HepG2 (cell line): ENCODE data around the gene RAD21L1. TPM values are rescaled to one million over a fixed set of nuclear protein-coding genes. Genes with fewer than 3 reads are reported as not detected.
A peak's percentile ranks its signal among the peaks of the same experiment; 100 is the strongest.

ENCODE experiments used
- ATF7-NPFF ChIP-seq: sonication (generic); formaldehyde crosslinking; IDR thresholded peaks from 2 replicates; pipeline ENCODE4 v1.8.1; 2023; ENCODE audit warnings: mild to moderate bottlenecking, low read depth, missing genetic modification reagents, moderate library complexity
- BRF2 ChIP-seq: sonication (generic); formaldehyde crosslinking; IDR thresholded peaks from 2 replicates; pipeline ENCODE4 v1.8.1; 2022; ENCODE audit warnings: mild to moderate bottlenecking, missing genetic modification reagents
- HMGXB3 ChIP-seq: sonication (generic); formaldehyde crosslinking; IDR thresholded peaks from 2 replicates; pipeline ENCODE4 v1.4.0; 2020; ENCODE audit warnings: missing genetic modification reagents, borderline replicate concordance
- ISL2 ChIP-seq: sonication (generic); formaldehyde crosslinking; IDR thresholded peaks from 2 replicates; pipeline ENCODE4 v1.5.0; 2020; ENCODE audit warnings: missing genetic modification reagents
- MNT ChIP-seq: fragments of 450-650 bp; IDR thresholded peaks from 2 replicates; pipeline ENCODE4 v1.6.1; 2016
- MXI1 ChIP-seq: IDR thresholded peaks from 3 replicates; pipeline ENCODE4 v1.6.1; 2012; ENCODE audit warnings: low read depth, low read length, inconsistent platforms, borderline replicate concordance
- PRPF4 ChIP-seq: fragments of 200-400 bp; formaldehyde crosslinking; IDR thresholded peaks from 2 replicates; pipeline ENCODE4 v1.6.1; 2016; ENCODE audit warnings: low read length, low read depth; ENCODE audit not compliant: poor library complexity, severe bottlenecking
- ZBED4 ChIP-seq: sonication (generic); formaldehyde crosslinking; IDR thresholded peaks from 2 replicates; pipeline ENCODE4 v1.4.0; 2020; ENCODE audit warnings: missing genetic modification reagents, borderline replicate concordance
- ZBTB8A ChIP-seq: sonication (generic); formaldehyde crosslinking; IDR thresholded peaks from 2 replicates; pipeline ENCODE4 v1.4.0; 2020; ENCODE audit warnings: mild to moderate bottlenecking, low read depth, missing genetic modification reagents, borderline replicate concordance
- ZFP36L2 ChIP-seq: sonication (generic); formaldehyde crosslinking; IDR thresholded peaks from 2 replicates; pipeline ENCODE4 v1.4.0; 2020; ENCODE audit warnings: missing genetic modification reagents
- ZGPAT ChIP-seq: IDR thresholded peaks from 2 replicates; pipeline ENCODE4 v1.6.1; 2016; ENCODE audit warnings: mild to moderate bottlenecking
- ZNF205 ChIP-seq: IDR thresholded peaks from 2 replicates; pipeline ENCODE4 v1.6.1; 2018; ENCODE audit warnings: missing biosample characterization, missing genetic modification reagents
- ZNF224 ChIP-seq: sonication (generic); formaldehyde crosslinking; IDR thresholded peaks from 2 replicates; pipeline ENCODE4 v1.5.0; 2020; ENCODE audit warnings: mild to moderate bottlenecking, missing genetic modification reagents
- ZNF441 ChIP-seq: sonication (generic); formaldehyde crosslinking; IDR thresholded peaks from 2 replicates; pipeline ENCODE4 v1.7.0; 2021; ENCODE audit warnings: missing genetic modification reagents, borderline replicate concordance
- ZNF550 ChIP-seq: sonication (generic); formaldehyde crosslinking; IDR thresholded peaks from 2 replicates; pipeline ENCODE4 v1.4.0; 2020; ENCODE audit warnings: mild to moderate bottlenecking, missing genetic modification reagents, borderline replicate concordance
- ZNF788 ChIP-seq: sonication (generic); formaldehyde crosslinking; IDR thresholded peaks from 2 replicates; pipeline ENCODE4 v1.5.0; 2020; ENCODE audit warnings: mild to moderate bottlenecking, missing genetic modification reagents, borderline replicate concordance
- ZNF850 ChIP-seq: sonication (generic); formaldehyde crosslinking; conservative IDR thresholded peaks from 2 replicates; pipeline ENCODE4 v1.9.0; 2021; ENCODE audit warnings: mild to moderate bottlenecking, missing genetic modification reagents
- polyA plus RNA-seq, 8 experiments: library from polyadenylated mRNA; depleted of rRNA in 3 of 8; stranded (reverse) in 7 of 8; unstranded in 1 of 8; fragments of >200 nt; fragmentation: Illumina TruSeq in 4 of 8; extraction: Trizol in 4 of 8; gene quantifications; 2 replicates each; pipeline versions ENCODE4 v1.2.1 to v1.2.3, GENCODE V29; 2011 to 2016; ENCODE audit warnings: low read depth in 4 of 8, missing spikeins in 1 of 8, mixed read lengths in 1 of 8; ENCODE audit not compliant: insufficient read depth in 1 of 8
- total RNA-seq, 5 experiments: library from RNA; depleted of rRNA; stranded (reverse); fragments of >200 nt; fragmentation: Illumina TruSeq; extraction: Trizol; gene quantifications; 2 replicates each; pipeline ENCODE4 v1.2.3, GENCODE V29; 2016; ENCODE audit warnings: low read depth in 1 of 5

Gene RAD21L1
- total and polyA plus RNA-seq, 2 of the 13 experiments (the other 11 are each of a cell fraction or from before 2014, with no cell fraction given) = not detected

GRCh38 chr20:1187605-1188171 lies 38.2 kb upstream of the RAD21L1 start (continued):
- no peak for TF ChIP-seq HMGXB3 (CRISPR knock-in tag)
- TF ChIP-seq ISL2 (CRISPR knock-in tag) = no peak
- TF ChIP-seq ZGPAT (CRISPR knock-in tag) = peak; percentile 57; the same call in 1 of the 2 replicates
- TF ChIP-seq PRPF4 = no peak
- TF ChIP-seq ZNF224 (CRISPR knock-in tag) = no peak
- TF ChIP-seq ZNF850 = no peak
- TF ChIP-seq ZBED4 (CRISPR knock-in tag) = no peak
- TF ChIP-seq ZNF788 = peak; percentile 51; the same call in 1 of the 2 replicates
- TF ChIP-seq ZNF205 (CRISPR knock-in tag) = no peak; the same call in 1 of the 2 replicates
- TF ChIP-seq ATF7-NPFF (CRISPR knock-in tag) = no peak
- TF ChIP-seq ZNF550 = no peak
- peak; percentile 79; the same call in 1 of the 3 replicates for TF ChIP-seq MXI1
- no peak for TF ChIP-seq ZNF441 (CRISPR knock-in tag)
- no peak for TF ChIP-seq ZBTB8A (CRISPR knock-in tag)
- TF ChIP-seq MNT = no peak
- TF ChIP-seq BRF2 (CRISPR knock-in tag) = no peak
- TF ChIP-seq ZFP36L2 (CRISPR knock-in tag) = no peak
